HEK293 (cell line): ENCODE results near the gene ATG101.
A peak's percentile ranks its signal among the peaks of the same experiment; 100 is the strongest.

Source experiments
- CTCF ChIA-PET: fragments of 350-600 bp; formaldehyde crosslinking; extraction: SDS; loops from one replicate; lab custom pipeline; 2021; ENCODE audit warnings: antibody characterized with exemption; lab: Yijun Ruan, JAX
- POLR2A ChIA-PET: fragments of 300-600 bp; formaldehyde crosslinking; extraction: SDS; loops from one replicate; lab custom pipeline; 2020; ENCODE audit warnings: antibody characterized with exemption, inconsistent platforms; lab: Yijun Ruan, JAX
- H3K27ac ChIP-seq: fragments of 200-500 bp; sonication (Bioruptor generic); 2 replicates; pipeline ENCODE4 v1.5.1; 2014; ENCODE audit warnings: low read depth, low read length, control low read depth, inconsistent platforms; ENCODE audit errors: extremely low read depth
- H3K36me3 ChIP-seq, 2 experiments: fragments of 200-500 bp in 1 of 2; sonication (Bioruptor generic) in 1 of 2; 1 replicate in 1 of 2; 2 replicates in 1 of 2; pipeline ENCODE4 v1.5.1; 2014 to 2017; ENCODE audit warnings: inconsistent platforms in 2 of 2, low read length in 2 of 2; ENCODE audit not compliant: control insufficient read depth in 2 of 2, insufficient read depth in 1 of 2
- H3K4me1 ChIP-seq: fragments of 200-500 bp; sonication (Bioruptor generic); 2 replicates; pipeline ENCODE4 v1.5.1; 2014; ENCODE audit warnings: mild to moderate bottlenecking, low read length, inconsistent platforms; ENCODE audit not compliant: control insufficient read depth, insufficient read depth
- H3K4me3 ChIP-seq: 2 replicates; pipeline ENCODE4 v1.5.1; 2011; ENCODE audit warnings: low read depth, mild to moderate bottlenecking, control low read depth, low read length, moderate library complexity
- H3K9me3 ChIP-seq: fragments of 200-500 bp; sonication (Bioruptor generic); 2 replicates; pipeline ENCODE4 v1.5.1; 2014; ENCODE audit warnings: low read depth, low read length, inconsistent platforms; ENCODE audit not compliant: control insufficient read depth, insufficient read depth
- KLF8 ChIP-seq: fragments of 450-650 bp; formaldehyde crosslinking; IDR thresholded peaks from 2 replicates; pipeline ENCODE4 v1.5.1; 2016; ENCODE audit warnings: missing biosample characterization, missing genetic modification characterization
- KLF9 ChIP-seq: fragments of 450-650 bp; formaldehyde crosslinking; IDR thresholded peaks from 2 replicates; pipeline ENCODE4 v1.5.1; 2016; ENCODE audit warnings: missing biosample characterization, missing genetic modification characterization, low read depth
- PATZ1 ChIP-seq: fragments of 450-650 bp; formaldehyde crosslinking; IDR thresholded peaks from 2 replicates; pipeline ENCODE4 v1.5.1; 2016; ENCODE audit warnings: missing biosample characterization, missing genetic modification characterization
- PRDM10 ChIP-seq: fragments of 450-650 bp; formaldehyde crosslinking; IDR thresholded peaks from 2 replicates; pipeline ENCODE4 v1.5.1; 2016; ENCODE audit warnings: missing biosample characterization, missing genetic modification characterization
- SALL2 ChIP-seq: fragments of 450-650 bp; formaldehyde crosslinking; IDR thresholded peaks from 2 replicates; pipeline ENCODE4 v1.5.0; 2017; ENCODE audit warnings: missing biosample characterization, mild to moderate bottlenecking, missing genetic modification characterization, borderline replicate concordance
- WT1 ChIP-seq: fragments of 450-650 bp; formaldehyde crosslinking; IDR thresholded peaks from 2 replicates; pipeline ENCODE4 v1.5.1; 2016; ENCODE audit warnings: missing biosample characterization, missing genetic modification characterization
- ZBTB17 ChIP-seq: fragments of 450-650 bp; formaldehyde crosslinking; IDR thresholded peaks from 2 replicates; pipeline ENCODE4 v1.5.1; 2016; ENCODE audit warnings: missing biosample characterization, missing genetic modification characterization
- ZBTB20 ChIP-seq: fragments of 450-650 bp; formaldehyde crosslinking; IDR thresholded peaks from 2 replicates; pipeline ENCODE4 v1.5.1; 2016; ENCODE audit warnings: missing biosample characterization, missing genetic modification characterization
- ZBTB26 ChIP-seq: fragments of 450-650 bp; formaldehyde crosslinking; optimal IDR thresholded peaks from 2 replicates; pipeline ENCODE3; 2016; ENCODE audit warnings: missing biosample characterization, mild to moderate bottlenecking, missing genetic modification characterization
- ZNF10 ChIP-seq: fragments of 450-650 bp; formaldehyde crosslinking; IDR thresholded peaks from 2 replicates; pipeline ENCODE4 v1.5.1; 2017; ENCODE audit warnings: missing biosample characterization, missing genetic modification characterization
- ZNF148 ChIP-seq: fragments of 450-650 bp; formaldehyde crosslinking; IDR thresholded peaks from 2 replicates; pipeline ENCODE4 v1.5.0; 2017; ENCODE audit warnings: missing biosample characterization, missing genetic modification characterization, borderline replicate concordance
- ZNF16 ChIP-seq: fragments of 450-650 bp; formaldehyde crosslinking; IDR thresholded peaks from 2 replicates; pipeline ENCODE4 v1.5.1; 2016; ENCODE audit warnings: low read depth, missing biosample characterization, missing genetic modification characterization
- ZNF18 ChIP-seq: fragments of 450-650 bp; formaldehyde crosslinking; IDR thresholded peaks from 2 replicates; pipeline ENCODE4 v1.5.1; 2016; ENCODE audit warnings: missing biosample characterization, missing genetic modification characterization
- ZNF2 ChIP-seq: fragments of 450-650 bp; formaldehyde crosslinking; IDR thresholded peaks from 2 replicates; pipeline ENCODE4 v1.5.1; 2016; ENCODE audit warnings: missing biosample characterization, missing genetic modification characterization
- ZNF223 ChIP-seq: fragments of 450-650 bp; formaldehyde crosslinking; IDR thresholded peaks from 2 replicates; pipeline ENCODE4 v1.5.1; 2016; ENCODE audit warnings: missing biosample characterization, missing genetic modification characterization
- ZNF391 ChIP-seq: fragments of 450-650 bp; formaldehyde crosslinking; IDR thresholded peaks from 2 replicates; pipeline ENCODE4 v1.5.1; 2016; ENCODE audit warnings: low read depth, missing biosample characterization, missing genetic modification characterization, borderline replicate concordance
- ZNF501 ChIP-seq: fragments of 450-650 bp; formaldehyde crosslinking; IDR thresholded peaks from 2 replicates; pipeline ENCODE4 v1.5.1; 2016; ENCODE audit warnings: missing biosample characterization, missing genetic modification characterization
- ZNF600 ChIP-seq: fragments of 450-650 bp; formaldehyde crosslinking; IDR thresholded peaks from 2 replicates; pipeline ENCODE4 v1.5.1; 2016; ENCODE audit warnings: missing biosample characterization, missing genetic modification characterization
- ZNF610 ChIP-seq: fragments of 450-650 bp; formaldehyde crosslinking; IDR thresholded peaks from 2 replicates; pipeline ENCODE4 v1.5.1; 2016; ENCODE audit warnings: missing biosample characterization, missing genetic modification characterization, borderline replicate concordance
- ZNF624 ChIP-seq: fragments of 450-650 bp; formaldehyde crosslinking; IDR thresholded peaks from 2 replicates; pipeline ENCODE4 v1.5.1; 2017; ENCODE audit warnings: missing biosample characterization, missing genetic modification characterization
- ZNF654 ChIP-seq: fragments of 450-650 bp; formaldehyde crosslinking; IDR thresholded peaks from 2 replicates; pipeline ENCODE4 v1.5.1; 2016; ENCODE audit warnings: low read depth, missing biosample characterization, missing genetic modification characterization
- ZNF843 ChIP-seq: fragments of 450-650 bp; formaldehyde crosslinking; IDR thresholded peaks from 2 replicates; pipeline ENCODE4 v1.5.1; 2016; ENCODE audit warnings: missing biosample characterization, missing genetic modification characterization
- ZSCAN4 ChIP-seq: fragments of 450-650 bp; formaldehyde crosslinking; IDR thresholded peaks from 2 replicates; pipeline ENCODE4 v1.5.1; 2017; ENCODE audit warnings: missing biosample characterization, missing genetic modification characterization
- ZXDB ChIP-seq: fragments of 450-650 bp; formaldehyde crosslinking; IDR thresholded peaks from 2 replicates; pipeline ENCODE4 v1.5.1; 2016; ENCODE audit warnings: missing biosample characterization, missing genetic modification characterization

ATG101 gene

GRCh38 chr12:52023182-52023975 lies 46.4 kb upstream of the ATG101 start:
- H3K27ac ChIP-seq = no peak overlapping the region
- ChIA-PET POLR2A (interaction anchor here (0.9 to 2.6 kb wide), 3 partner anchors 20 to 67 kb away, joined by 3 to 11 read pairs (median 3); partner anchors contain the start of gene ATG101), CTCF (interaction anchor here (0.6 to 16.1 kb wide), 24 partner anchors 9 to 661 kb away, joined by 3 to 794 read pairs (median 8); partner anchors contain the start of genes ATG101, SMIM41 and TAMALIN)
- peaks cover 2% of the 10 kb centered on the region for H3K4me1 ChIP-seq
- H3K9me3 ChIP-seq = no peaks in the 10 kb centered on the region
- no peaks in the 10 kb centered on the region for H3K36me3 ChIP-seq
- peak overlapping the region; percentile 48 for H3K4me3 ChIP-seq
- TF ChIP-seq ZBTB20 = peak; percentile 16; the same call in 1 of the 2 replicates
- TF ChIP-seq PATZ1 (tag by site-specific recombination) = peak; percentile 93
- no peak for TF ChIP-seq ZNF18 (tag by site-specific recombination)
- TF ChIP-seq WT1 (tag by site-specific recombination) = 0 out of 2 replicates have a peak, but pooled peaks have one; percentile 24
- TF ChIP-seq ZSCAN4 (tag by site-specific recombination) = 0 out of 2 replicates have a peak, but pooled peaks have one; percentile 19
- peak; percentile 98 for TF ChIP-seq ZNF610 (tag by site-specific recombination)
- TF ChIP-seq ZXDB = peak; percentile 67; the same call in 1 of the 2 replicates
- TF ChIP-seq ZNF2 = peak; percentile 85
- peak; percentile 54; the same call in 1 of the 2 replicates for TF ChIP-seq ZNF501 (tag by site-specific recombination)
- TF ChIP-seq ZNF223 = no peak
- TF ChIP-seq ZNF600 = peak; percentile 80
- TF ChIP-seq ZNF10 (tag by site-specific recombination) = peak; percentile 89
- TF ChIP-seq KLF9 (tag by site-specific recombination) = peak; percentile 100
- no peak for TF ChIP-seq ZNF148 (tag by site-specific recombination)
- no peak for TF ChIP-seq ZNF624 (tag by site-specific recombination)
- TF ChIP-seq ZNF654 = peak; percentile 68
- peak; percentile 80 for TF ChIP-seq ZBTB17 (tag by site-specific recombination)
- TF ChIP-seq ZNF16 (tag by site-specific recombination) = peak; percentile 93
- TF ChIP-seq ZNF843 (tag by site-specific recombination) = peak; percentile 62; the same call in 1 of the 2 replicates
- TF ChIP-seq KLF8 = peak; percentile 79
- 0 out of 2 replicates have a peak, but pooled peaks have one; percentile 15 for TF ChIP-seq PRDM10 (tag by site-specific recombination)
- peak; percentile 85; the same call in 1 of the 2 replicates for TF ChIP-seq ZNF391 (tag by site-specific recombination)
- TF ChIP-seq SALL2 (tag by site-specific recombination) = no peak
- peak; percentile 41 for TF ChIP-seq ZBTB26
